GM19397 (cell line): ENCODE results near the gene KLRC1.
"Not testable (repeated sequence)": the region's sequence is repeated elsewhere in the genome, so short reads cannot be mapped to it uniquely, and the experiment has no call there.

Experiments
- ATAC-seq: cut with Tn5 transposase; IDR thresholded peaks from one replicate; pipeline ENCODE4 v1.9.1; 2021; ENCODE audit warnings: mild to moderate bottlenecking, moderate library complexity; ENCODE audit not compliant: unreplicated experiment

KLRC1 gene

DNA sequence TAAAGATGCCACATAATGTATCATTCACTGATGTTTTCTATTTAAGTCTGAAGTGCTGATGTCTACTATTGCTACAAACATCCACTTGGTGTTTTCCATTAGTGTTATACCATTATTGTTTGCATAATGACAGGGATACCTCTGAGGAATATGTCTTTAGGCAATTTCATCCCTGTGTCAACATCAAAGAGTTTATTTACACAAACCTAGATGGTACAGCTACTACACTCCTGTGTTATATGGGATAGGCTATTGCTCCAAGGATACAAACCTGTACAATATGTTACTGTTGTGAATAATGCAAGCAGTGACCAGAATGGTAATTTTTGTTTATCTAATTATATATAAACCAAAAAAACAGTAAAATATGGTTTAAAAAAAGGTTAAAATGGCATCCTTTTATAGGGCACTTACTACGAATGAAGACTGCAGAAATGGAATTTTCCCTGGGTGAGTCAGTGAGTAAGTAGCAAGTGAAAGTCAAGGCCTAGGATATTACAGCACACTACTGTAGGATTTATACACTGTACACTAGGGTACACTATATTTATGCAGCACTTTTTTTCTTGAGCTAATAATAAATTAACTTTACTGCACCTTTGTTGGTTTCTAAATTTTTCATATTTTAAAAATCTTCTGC is 28.8 kb downstream of the KLRC1 start:
- ATAC-seq, result not testable (repeated sequence)

DNA sequence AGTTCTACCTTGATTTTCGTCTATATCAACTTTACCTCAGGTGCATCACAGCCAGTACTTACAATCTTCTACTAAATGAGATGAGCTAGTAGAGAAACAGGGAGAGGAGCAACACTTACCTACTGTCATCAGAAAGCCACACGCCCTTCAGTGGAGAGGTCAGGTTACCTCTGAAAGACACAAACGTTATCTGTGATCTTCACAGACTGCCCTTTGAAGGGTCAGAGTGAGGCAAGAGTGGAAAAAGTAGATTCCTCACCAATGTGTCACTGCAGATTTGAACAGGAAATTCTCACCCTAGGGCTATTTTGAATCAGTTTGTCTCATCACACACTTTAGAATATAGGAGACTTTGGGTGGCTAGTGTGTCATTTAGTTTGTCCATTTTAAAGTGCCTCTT is 31.0 kb downstream of the KLRC1 start:
- not testable (repeated sequence) for ATAC-seq

DNA sequence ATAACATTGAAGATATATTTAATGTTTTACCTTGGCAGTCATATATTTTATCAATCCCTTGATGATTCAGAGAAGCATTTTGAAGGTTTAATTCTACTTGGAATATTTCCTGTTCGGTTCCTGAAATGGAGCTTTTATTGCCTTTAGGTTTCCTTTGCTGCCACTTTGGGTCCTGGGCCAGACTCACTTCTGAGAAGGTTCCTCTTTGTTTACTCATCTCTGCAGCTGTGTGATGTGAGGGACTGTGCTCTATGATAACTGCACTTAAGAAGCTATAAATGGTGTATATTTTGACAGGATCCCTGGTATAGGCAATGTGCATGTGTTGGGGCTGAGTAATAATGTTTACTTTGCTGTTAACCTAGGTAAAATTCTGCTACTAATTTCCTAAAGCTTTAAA is 32.8 kb downstream of the KLRC1 start, which contains the start of gene KLRC3:
Gene KLRC3, minus strand, starts transcription at position 262 of the 400 bp plus-strand sequence. Its CDS starts 45 bp downstream, at position 217.
- not testable (repeated sequence) for ATAC-seq

DNA sequence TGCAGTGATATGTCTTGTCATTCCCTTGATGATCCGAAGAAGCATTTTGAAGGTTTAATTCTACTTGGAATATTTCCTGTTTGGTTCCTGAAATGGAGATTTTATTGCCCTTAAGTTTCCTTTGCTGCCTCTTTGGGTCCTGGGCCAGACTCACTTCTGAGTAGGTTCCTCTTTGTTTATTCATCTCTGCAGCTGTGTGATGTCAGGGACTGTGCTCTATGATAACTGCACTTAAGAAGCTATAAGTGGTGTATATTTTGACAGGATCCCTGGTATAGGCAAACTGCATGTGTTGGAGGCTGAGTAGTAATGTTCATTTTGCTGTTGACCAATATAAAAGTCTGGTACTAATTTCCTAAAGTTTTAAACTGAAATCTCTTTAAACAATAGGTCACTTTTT is 43.8 kb downstream of the KLRC1 start, which contains the start of gene KLRC4:
Gene KLRC4, minus strand, starts transcription at position 366 of the 400 bp plus-strand sequence. Its CDS starts 182 bp downstream, at position 184.
- no peak for ATAC-seq

DNA sequence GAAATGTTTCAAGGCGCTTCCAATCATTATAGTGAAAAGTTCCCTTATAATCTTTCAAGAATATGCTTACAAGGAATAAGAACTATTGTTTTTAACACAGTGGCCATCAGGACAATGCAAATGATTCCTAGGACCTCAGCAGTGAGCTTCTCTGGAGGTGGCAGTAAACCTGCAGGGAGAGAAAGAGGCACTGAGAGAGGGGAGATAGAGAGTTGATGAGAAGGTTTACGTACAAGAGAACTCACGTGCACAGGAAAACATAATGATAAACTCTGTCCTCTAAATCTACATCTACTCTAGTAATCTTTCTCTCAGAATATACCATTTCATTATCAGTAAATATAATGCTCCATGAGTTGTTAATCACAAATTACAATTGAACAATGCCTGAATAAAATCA is 44.3 kb downstream of the KLRC1 start:
- no peak for ATAC-seq

DNA sequence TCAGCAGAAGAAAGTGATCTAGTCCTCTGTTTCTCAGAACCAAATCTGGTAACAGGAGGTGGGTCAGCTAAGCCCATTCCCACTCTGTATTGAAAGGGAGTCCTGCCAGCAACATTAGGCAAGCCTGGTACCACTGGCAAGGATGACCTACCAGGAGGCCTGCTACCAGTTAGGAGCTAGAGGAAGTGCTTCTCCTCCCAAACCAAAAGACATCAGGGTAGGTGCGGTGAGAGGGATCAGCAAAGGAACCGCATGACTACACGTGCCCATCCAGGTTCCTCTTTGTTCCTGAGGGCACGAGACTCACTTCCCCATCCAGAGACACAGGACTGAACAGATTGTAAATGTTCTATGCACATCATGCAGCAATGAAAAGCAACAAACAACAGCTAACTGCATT is 46.5 kb downstream of the KLRC1 start:
- no peak for ATAC-seq

DNA sequence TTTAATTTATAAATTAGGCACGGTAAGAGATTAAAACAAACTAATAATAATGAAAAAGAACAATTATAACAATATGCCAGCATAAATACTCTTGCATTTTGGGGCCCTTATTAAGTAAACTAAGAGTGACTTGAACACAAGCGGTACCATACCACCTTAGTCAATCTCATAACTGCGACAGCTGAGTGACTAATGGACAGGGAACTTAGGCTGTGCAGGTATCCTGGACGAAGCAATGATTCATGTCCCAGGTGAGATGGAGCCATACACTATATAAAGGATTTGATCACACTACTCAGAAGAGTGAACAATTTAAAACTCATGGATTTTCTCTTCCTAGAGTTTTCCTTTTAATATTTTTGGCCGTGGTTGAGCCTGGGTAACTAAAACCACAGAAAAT is 47.9 kb downstream of the KLRC1 start:
- ATAC-seq, result no peak

DNA sequence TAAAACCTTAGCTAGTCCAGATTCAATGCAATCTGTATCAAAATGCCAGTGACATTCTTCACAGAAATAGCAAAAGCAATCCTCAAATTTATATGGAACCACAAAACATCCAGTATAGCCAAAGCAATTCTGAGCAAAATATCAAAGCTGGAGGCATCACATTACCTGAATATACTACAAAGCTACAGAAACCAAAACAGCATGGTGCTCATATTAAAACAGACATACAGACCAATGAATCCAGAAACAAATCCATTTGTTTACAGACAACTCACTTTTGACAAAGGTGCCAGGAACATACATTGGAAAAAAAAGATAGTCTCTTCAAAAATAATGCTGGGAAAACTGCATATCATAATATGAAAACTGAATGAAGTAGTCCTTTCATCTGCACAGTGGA is 48.4 kb downstream of the KLRC1 start:
- ATAC-seq, result no peak

DNA sequence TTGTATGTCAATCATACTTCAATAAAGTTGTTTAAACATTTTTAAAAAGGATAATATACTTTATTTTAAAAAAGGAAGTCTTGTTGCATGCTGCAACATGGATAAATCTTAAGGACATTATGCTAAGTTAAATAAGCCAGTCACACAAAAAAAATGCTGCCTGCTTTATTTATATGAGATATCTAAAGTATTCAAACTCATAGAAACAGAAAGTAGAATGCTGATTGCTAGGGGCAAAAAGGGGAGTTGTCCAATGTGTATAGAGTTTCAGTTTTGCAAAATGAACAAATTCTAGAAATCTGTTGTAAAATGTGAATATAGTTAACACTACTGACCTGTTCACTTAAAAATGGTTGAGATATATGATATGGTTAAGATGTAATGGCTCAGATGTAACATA is 52.3 kb downstream of the KLRC1 start:
- no peak for ATAC-seq

DNA sequence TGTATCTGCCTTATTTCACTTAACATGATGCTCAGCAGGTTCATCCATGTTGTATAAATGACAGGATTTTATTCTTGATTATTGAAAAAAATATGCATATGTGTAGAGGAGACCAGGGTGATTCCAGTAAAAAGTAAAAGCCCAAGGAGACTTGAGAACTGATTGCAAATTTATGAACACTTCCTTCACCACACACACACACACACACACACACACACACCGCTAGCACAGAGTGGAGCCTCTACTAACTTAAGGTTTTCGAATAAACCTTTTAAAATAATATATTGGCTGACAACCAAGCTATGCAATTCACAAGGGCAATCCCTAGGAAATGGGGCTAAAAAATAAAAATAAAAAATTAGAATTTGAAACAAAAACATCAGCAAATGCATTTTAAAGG is 55.0 kb downstream of the KLRC1 start:
- ATAC-seq, result no peak

DNA sequence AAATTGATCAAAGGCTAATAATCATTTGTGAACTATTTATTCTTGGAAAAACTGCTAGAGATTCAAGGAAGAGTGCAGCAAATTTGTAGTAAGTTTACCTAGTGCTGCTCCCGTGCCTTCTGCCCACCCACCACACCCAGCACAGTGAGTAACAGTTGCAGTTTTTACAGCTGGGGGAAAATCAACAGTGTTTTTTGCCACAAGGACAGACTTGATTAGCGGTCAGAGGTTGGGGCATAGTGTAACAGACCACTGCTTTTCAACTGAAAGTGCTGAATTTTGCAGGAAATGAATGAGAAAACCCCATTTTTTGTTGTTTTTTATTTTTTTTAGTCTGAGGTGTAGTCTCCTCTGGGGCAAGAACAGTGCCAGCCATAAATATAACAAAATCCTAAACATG is 55.9 kb downstream of the KLRC1 start:
- ATAC-seq, result no peak

DNA sequence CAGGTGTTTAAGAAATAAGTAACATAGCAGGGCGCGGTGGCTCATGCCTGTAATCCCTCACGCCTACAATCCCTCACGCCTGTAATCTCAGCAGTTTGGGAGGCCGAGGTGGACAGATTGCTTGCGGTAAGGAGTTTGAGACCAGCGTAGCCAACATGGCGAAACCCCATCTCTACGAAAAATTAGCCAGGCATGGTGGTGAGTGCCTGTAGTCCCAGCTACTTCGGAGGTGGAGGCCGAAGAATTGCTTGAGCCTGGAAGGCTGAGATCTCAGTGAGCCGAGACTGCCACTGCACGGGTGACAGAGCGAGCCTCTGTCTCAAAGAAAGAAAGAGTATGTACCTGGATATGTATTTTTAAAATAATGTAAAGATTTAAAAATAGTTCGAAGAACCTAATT is 57.0 kb downstream of the KLRC1 start:
- not testable (repeated sequence) for ATAC-seq
